ENCODE results near the gene RNASEH2A. TPM values are rescaled to one million over a fixed set of nuclear protein-coding genes. Genes with fewer than 3 reads are reported as not detected.

RNASEH2A gene
- total RNA-seq, 1 experiment from 2014 or later = 72.9 TPM

DNA sequence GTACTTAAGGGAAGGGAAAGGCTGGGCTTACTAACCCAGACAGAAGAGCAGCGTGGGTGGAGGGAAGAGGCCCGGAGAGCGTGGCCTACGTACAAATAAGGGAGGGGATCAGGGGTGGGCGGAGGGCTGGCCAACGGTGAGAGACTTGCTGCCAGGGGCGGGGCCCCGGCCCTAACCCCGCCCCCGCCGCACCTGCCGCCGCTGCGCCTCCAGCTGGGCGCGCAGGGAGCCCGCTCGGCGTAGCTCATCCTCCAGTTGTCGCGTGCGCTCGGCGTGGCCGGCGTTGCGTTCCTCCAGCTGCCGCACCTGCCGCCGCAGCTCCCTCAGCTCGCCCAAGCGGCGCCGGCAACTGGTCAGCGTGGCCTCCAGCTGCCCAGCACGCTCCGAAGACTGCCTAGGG lies 36.7 kb upstream of the RNASEH2A start (continued):
- TF ChIP-seq, protein P1, sequence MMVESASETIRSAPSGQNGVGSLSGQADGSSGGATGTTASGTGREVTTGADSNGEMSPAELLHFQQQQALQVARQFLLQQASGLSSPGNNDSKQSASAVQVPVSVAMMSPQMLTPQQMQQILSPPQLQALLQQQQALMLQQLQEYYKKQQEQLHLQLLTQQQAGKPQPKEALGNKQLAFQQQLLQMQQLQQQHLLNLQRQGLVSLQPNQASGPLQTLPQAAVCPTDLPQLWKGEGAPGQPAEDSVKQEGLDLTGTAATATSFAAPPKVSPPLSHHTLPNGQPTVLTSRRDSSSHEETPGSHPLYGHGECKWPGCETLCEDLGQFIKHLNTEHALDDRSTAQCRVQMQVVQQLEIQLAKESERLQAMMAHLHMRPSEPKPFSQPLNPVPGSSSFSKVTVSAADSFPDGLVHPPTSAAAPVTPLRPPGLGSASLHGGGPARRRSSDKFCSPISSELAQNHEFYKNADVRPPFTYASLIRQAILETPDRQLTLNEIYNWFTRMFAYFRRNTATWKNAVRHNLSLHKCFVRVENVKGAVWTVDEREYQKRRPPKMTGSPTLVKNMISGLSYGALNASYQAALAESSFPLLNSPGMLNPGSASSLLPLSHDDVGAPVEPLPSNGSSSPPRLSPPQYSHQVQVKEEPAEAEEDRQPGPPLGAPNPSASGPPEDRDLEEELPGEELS (CRISPR knock-in tag; IDR thresholded peaks at IDR 0.05) = peak; percentile 91
- TF ChIP-seq, protein P2, sequence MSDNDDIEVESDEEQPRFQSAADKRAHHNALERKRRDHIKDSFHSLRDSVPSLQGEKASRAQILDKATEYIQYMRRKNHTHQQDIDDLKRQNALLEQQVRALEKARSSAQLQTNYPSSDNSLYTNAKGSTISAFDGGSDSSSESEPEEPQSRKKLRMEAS (CRISPR knock-in tag; IDR thresholded peaks at IDR 0.05) = peak; percentile 93
- TF ChIP-seq TCF7 (CRISPR knock-in tag; IDR thresholded peaks at IDR 0.05; ENCODE audit: low read depth) (no peak), ATF1 (CRISPR knock-in tag; IDR thresholded peaks at IDR 0.05) (no peak), IRF2 (CRISPR knock-in tag; IDR thresholded peaks at IDR 0.05; ENCODE audit: borderline replicate concordance, low read depth) (no peak), SP1 (CRISPR knock-in tag; conservative IDR thresholded peaks at IDR 0.05) (peak; percentile 91), SOX15 (CRISPR knock-in tag; IDR thresholded peaks at IDR 0.05) (no peak), ETV6 (CRISPR knock-in tag; IDR thresholded peaks at IDR 0.05) (peak; percentile 85), ZNF263 (CRISPR knock-in tag; IDR thresholded peaks at IDR 0.05; ENCODE audit: low read depth) (no peak), ZBTB21 (CRISPR knock-in tag; IDR thresholded peaks at IDR 0.05; ENCODE audit: borderline replicate concordance) (peak; percentile 64; the same call in 1 of the 2 replicates), NR2C2 (CRISPR knock-in tag; IDR thresholded peaks at IDR 0.05) (no peak), JAZF1 (CRISPR knock-in tag; IDR thresholded peaks at IDR 0.05) (no peak), TEAD1 (CRISPR knock-in tag; IDR thresholded peaks at IDR 0.05) (peak; percentile 88), FOXK1 (CRISPR knock-in tag; IDR thresholded peaks at IDR 0.05) (peak; percentile 80; the same call in 1 of the 2 replicates), ZNF416 (CRISPR knock-in tag; IDR thresholded peaks at IDR 0.05) (no peak), ZNF232 (CRISPR knock-in tag; IDR thresholded peaks at IDR 0.05) (peak; percentile 56; the same call in 1 of the 2 replicates), KAT7 (CRISPR knock-in tag; IDR thresholded peaks at IDR 0.05; ENCODE audit: borderline replicate concordance) (no peak)
- TF ChIP-seq, protein P3, sequence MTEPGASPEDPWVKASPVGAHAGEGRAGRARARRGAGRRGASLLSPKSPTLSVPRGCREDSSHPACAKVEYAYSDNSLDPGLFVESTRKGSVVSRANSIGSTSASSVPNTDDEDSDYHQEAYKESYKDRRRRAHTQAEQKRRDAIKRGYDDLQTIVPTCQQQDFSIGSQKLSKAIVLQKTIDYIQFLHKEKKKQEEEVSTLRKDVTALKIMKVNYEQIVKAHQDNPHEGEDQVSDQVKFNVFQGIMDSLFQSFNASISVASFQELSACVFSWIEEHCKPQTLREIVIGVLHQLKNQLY (CRISPR knock-in tag; IDR thresholded peaks at IDR 0.05) = no peak
- TF ChIP-seq, protein P4, sequence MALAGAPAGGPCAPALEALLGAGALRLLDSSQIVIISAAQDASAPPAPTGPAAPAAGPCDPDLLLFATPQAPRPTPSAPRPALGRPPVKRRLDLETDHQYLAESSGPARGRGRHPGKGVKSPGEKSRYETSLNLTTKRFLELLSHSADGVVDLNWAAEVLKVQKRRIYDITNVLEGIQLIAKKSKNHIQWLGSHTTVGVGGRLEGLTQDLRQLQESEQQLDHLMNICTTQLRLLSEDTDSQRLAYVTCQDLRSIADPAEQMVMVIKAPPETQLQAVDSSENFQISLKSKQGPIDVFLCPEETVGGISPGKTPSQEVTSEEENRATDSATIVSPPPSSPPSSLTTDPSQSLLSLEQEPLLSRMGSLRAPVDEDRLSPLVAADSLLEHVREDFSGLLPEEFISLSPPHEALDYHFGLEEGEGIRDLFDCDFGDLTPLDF (CRISPR knock-in tag; IDR thresholded peaks at IDR 0.05) = 0 out of 2 replicates have a peak, but pooled peaks have one; percentile 41
- TF ChIP-seq, protein P5, sequence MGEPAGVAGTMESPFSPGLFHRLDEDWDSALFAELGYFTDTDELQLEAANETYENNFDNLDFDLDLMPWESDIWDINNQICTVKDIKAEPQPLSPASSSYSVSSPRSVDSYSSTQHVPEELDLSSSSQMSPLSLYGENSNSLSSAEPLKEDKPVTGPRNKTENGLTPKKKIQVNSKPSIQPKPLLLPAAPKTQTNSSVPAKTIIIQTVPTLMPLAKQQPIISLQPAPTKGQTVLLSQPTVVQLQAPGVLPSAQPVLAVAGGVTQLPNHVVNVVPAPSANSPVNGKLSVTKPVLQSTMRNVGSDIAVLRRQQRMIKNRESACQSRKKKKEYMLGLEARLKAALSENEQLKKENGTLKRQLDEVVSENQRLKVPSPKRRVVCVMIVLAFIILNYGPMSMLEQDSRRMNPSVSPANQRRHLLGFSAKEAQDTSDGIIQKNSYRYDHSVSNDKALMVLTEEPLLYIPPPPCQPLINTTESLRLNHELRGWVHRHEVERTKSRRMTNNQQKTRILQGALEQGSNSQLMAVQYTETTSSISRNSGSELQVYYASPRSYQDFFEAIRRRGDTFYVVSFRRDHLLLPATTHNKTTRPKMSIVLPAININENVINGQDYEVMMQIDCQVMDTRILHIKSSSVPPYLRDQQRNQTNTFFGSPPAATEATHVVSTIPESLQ (CRISPR knock-in tag; IDR thresholded peaks at IDR 0.05) = no peak
- TF ChIP-seq, protein P6, sequence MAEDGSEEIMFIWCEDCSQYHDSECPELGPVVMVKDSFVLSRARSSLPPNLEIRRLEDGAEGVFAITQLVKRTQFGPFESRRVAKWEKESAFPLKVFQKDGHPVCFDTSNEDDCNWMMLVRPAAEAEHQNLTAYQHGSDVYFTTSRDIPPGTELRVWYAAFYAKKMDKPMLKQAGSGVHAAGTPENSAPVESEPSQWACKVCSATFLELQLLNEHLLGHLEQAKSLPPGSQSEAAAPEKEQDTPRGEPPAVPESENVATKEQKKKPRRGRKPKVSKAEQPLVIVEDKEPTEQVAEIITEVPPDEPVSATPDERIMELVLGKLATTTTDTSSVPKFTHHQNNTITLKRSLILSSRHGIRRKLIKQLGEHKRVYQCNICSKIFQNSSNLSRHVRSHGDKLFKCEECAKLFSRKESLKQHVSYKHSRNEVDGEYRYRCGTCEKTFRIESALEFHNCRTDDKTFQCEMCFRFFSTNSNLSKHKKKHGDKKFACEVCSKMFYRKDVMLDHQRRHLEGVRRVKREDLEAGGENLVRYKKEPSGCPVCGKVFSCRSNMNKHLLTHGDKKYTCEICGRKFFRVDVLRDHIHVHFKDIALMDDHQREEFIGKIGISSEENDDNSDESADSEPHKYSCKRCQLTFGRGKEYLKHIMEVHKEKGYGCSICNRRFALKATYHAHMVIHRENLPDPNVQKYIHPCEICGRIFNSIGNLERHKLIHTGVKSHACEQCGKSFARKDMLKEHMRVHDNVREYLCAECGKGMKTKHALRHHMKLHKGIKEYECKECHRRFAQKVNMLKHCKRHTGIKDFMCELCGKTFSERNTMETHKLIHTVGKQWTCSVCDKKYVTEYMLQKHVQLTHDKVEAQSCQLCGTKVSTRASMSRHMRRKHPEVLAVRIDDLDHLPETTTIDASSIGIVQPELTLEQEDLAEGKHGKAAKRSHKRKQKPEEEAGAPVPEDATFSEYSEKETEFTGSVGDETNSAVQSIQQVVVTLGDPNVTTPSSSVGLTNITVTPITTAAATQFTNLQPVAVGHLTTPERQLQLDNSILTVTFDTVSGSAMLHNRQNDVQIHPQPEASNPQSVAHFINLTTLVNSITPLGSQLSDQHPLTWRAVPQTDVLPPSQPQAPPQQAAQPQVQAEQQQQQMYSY (CRISPR knock-in tag; IDR thresholded peaks at IDR 0.05) = peak; percentile 24; the same call in 1 of the 2 replicates
- TF ChIP-seq, protein P7, sequence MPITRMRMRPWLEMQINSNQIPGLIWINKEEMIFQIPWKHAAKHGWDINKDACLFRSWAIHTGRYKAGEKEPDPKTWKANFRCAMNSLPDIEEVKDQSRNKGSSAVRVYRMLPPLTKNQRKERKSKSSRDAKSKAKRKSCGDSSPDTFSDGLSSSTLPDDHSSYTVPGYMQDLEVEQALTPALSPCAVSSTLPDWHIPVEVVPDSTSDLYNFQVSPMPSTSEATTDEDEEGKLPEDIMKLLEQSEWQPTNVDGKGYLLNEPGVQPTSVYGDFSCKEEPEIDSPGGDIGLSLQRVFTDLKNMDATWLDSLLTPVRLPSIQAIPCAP (CRISPR knock-in tag; IDR thresholded peaks at IDR 0.05) = peak; percentile 60
